HepG2 (cell line): ENCODE data around the gene VIPR1. TPM values are rescaled to one million over a fixed set of nuclear protein-coding genes. Genes with fewer than 3 reads are reported as not detected.

ENCODE experiments used
- ATAC-seq: fragments of 200-7000 bp; cut with Tn5 transposase; 3 replicates; pipeline ENCODE4 v1.9.1; 2020; ENCODE audit warnings: mild to moderate bottlenecking, moderate library complexity
- BruUV-seq: library from RNA; stranded (reverse); fragments of 400-500 nt; replicated peaks from 2 replicates; lab custom pipeline; 2021; lab: Mats Ljungman, UMichigan
- CTCF ChIA-PET: fragments of 300-600 bp; formaldehyde crosslinking; extraction: SDS; loops from one replicate; lab custom pipeline; 2021; ENCODE audit warnings: low total read pairs, inconsistent platforms, low intra/inter-chr PET ratio; lab: Yijun Ruan, JAX
- POLR2A ChIA-PET: fragments of 350-600 bp; sonication (Branson Sonifier 250); formaldehyde crosslinking; loops from one replicate; lab custom pipeline; 2020; ENCODE audit warnings: antibody characterized with exemption, inconsistent platforms; lab: Yijun Ruan, JAX
- DNase-seq: peaks from one replicate; pipeline ENCODE4 v3.0.0-alpha.2; 2015; ENCODE audit warnings: low spot score
- FAIRE-seq: peaks from 3 replicates; lab custom pipeline; 2011; peaks lifted over from hg19 to GRCh38; lab: Jason Lieb, UNC
- H2AFZ ChIP-seq: one replicate; pipeline ENCODE4 v1.6.1; 2011; ENCODE audit warnings: low read length, inconsistent platforms
- H3K27ac ChIP-seq: fragments of 300-600 bp; 3 replicates; pipeline ENCODE4 v1.8.0; 2011; ENCODE audit warnings: mixed run types, mild to moderate bottlenecking, mixed read lengths, low read length, inconsistent platforms; ENCODE audit not compliant: insufficient read depth; ENCODE audit errors: extremely low read length
- H3K27me3 ChIP-seq, 2 experiments: fragments of 200-600 bp in 1 of 2; 2 replicates in 1 of 2; 3 replicates in 1 of 2; pipeline versions ENCODE4 v1.6.0 to v1.8.0; 2011; ENCODE audit warnings: low read length in 2 of 2, mild to moderate bottlenecking in 2 of 2, moderate library complexity in 2 of 2, inconsistent platforms in 1 of 2; ENCODE audit not compliant: insufficient read depth in 2 of 2, control insufficient read depth in 1 of 2
- H3K36me3 ChIP-seq, 2 experiments: fragments of 200-600 bp in 1 of 2; replicated peaks in 1 of 2; 2 replicates in 1 of 2; 3 replicates in 1 of 2; pipeline versions ENCODE4 v1.5.1 to v1.8.0; 2011; ENCODE audit warnings: low read length in 2 of 2, inconsistent platforms in 1 of 2; ENCODE audit not compliant: insufficient read depth in 2 of 2, control insufficient read depth in 1 of 2
- H3K4me1 ChIP-seq: 2 replicates; pipeline ENCODE4 v1.5.1; 2012; ENCODE audit warnings: low read length, inconsistent platforms; ENCODE audit not compliant: insufficient read depth
- H3K4me2 ChIP-seq: 2 replicates; pipeline ENCODE4 v1.6.0; 2011; ENCODE audit warnings: low read depth, low read length, inconsistent platforms
- H3K4me3 ChIP-seq, 3 experiments: fragments of 200-600 bp in 1 of 3; sonication (generic), shearing (Covaris generic) in 1 of 3; replicated peaks in 1 of 3; 2 replicates each; pipeline ENCODE4 v1.5.1; 2011 to 2016; ENCODE audit warnings: low read length in 3 of 3, inconsistent platforms in 2 of 3, low read depth in 2 of 3, mild to moderate bottlenecking in 2 of 3, control low read depth in 1 of 3, mixed read lengths in 1 of 3; ENCODE audit not compliant: insufficient read depth in 1 of 3
- H3K79me2 ChIP-seq: one replicate; pipeline ENCODE4 v1.6.1; 2011; ENCODE audit warnings: low read length, inconsistent platforms; ENCODE audit not compliant: insufficient read depth
- H3K9ac ChIP-seq: 2 replicates; pipeline ENCODE4 v1.6.0; 2011; ENCODE audit warnings: mild to moderate bottlenecking, low read depth, low read length, inconsistent platforms; ENCODE audit not compliant: insufficient read depth
- H3K9me3 ChIP-seq: 2 replicates; pipeline ENCODE4 v1.5.1; 2012; ENCODE audit warnings: mild to moderate bottlenecking, low read length
- H4K20me1 ChIP-seq: 2 replicates; pipeline ENCODE4 v1.6.0; 2011; ENCODE audit warnings: inconsistent platforms, mild to moderate bottlenecking, low read length, moderate library complexity; ENCODE audit not compliant: insufficient read depth
- AKAP8 ChIP-seq: sonication (generic); formaldehyde crosslinking; IDR thresholded peaks from 2 replicates; pipeline ENCODE4 v1.5.1; 2020; ENCODE audit warnings: mild to moderate bottlenecking, missing genetic modification reagents
- ARID2 ChIP-seq: sonication (generic); formaldehyde crosslinking; IDR thresholded peaks from 2 replicates; pipeline ENCODE4 v1.8.1; 2022; ENCODE audit warnings: mild to moderate bottlenecking, missing genetic modification reagents, borderline replicate concordance
- BHLHE40 ChIP-seq: IDR thresholded peaks from 2 replicates; pipeline ENCODE4 v1.6.1; 2011; ENCODE audit warnings: low read length, improper control_type of control experiment
- GPN1 ChIP-seq: sonication (generic); formaldehyde crosslinking; IDR thresholded peaks from 2 replicates; pipeline ENCODE4 v1.5.1; 2020; ENCODE audit warnings: missing genetic modification reagents, borderline replicate concordance
- ISL2 ChIP-seq: sonication (generic); formaldehyde crosslinking; IDR thresholded peaks from 2 replicates; pipeline ENCODE4 v1.5.0; 2020; ENCODE audit warnings: missing genetic modification reagents
- RFX5 ChIP-seq: IDR thresholded peaks from 2 replicates; pipeline ENCODE4 v1.6.1; 2011; ENCODE audit warnings: low read depth, low read length, improper control_type of control experiment
- ZEB1 ChIP-seq: IDR thresholded peaks from 2 replicates; pipeline ENCODE4 v1.6.1; 2012; ENCODE audit warnings: mild to moderate bottlenecking, low read depth, inconsistent platforms; ENCODE audit not compliant: insufficient replicate concordance
- ZNF329 ChIP-seq: sonication (generic); formaldehyde crosslinking; IDR thresholded peaks from 2 replicates; pipeline ENCODE4 v1.9.0; 2021; ENCODE audit warnings: low read depth, mild to moderate bottlenecking, missing genetic modification reagents
- ZNF567 ChIP-seq: sonication (generic); formaldehyde crosslinking; IDR thresholded peaks from 2 replicates; pipeline ENCODE4 v1.8.1; 2023; ENCODE audit warnings: mild to moderate bottlenecking, missing genetic modification reagents, borderline replicate concordance
- ZNF7 ChIP-seq: IDR thresholded peaks from 2 replicates; pipeline ENCODE4 v1.6.1; 2016; ENCODE audit warnings: missing biosample characterization, missing genetic modification reagents
- ZNF724P ChIP-seq: sonication (generic); formaldehyde crosslinking; IDR thresholded peaks from 2 replicates; pipeline ENCODE4 v1.8.0; 2022; ENCODE audit warnings: missing genetic modification reagents, borderline replicate concordance
- ZNF781 ChIP-seq: sonication (generic); formaldehyde crosslinking; IDR thresholded peaks from 2 replicates; pipeline ENCODE4 v1.5.1; 2020; ENCODE audit warnings: borderline replicate concordance, mild to moderate bottlenecking, missing genetic modification reagents; ENCODE audit errors: not compliant biosample characterization
- WGBS: methylation state at CpG from one replicate; pipeline ENCODE4 v1.1.6; 2017; ENCODE audit warnings: low lambda C conversion rate; 5-methylcytosine and 5-hydroxymethylcytosine counted together
- in situ Hi-C: cut with HindIII; loops from 2 replicates; pipeline ENCODE4 v1.10.0; 2017; ENCODE audit warnings: low pct_unique_long_range_greater_than_20kb; ENCODE audit not compliant: extremely low pct_ligation_motif_present
- intact Hi-C: fragments of 100-400 bp; cut with micrococcal nuclease; formaldehyde crosslinking; loops from one replicate; pipeline ENCODE4 v1.10.0; 2022; ENCODE audit not compliant: unreplicated experiment
- polyA plus RNA-seq, 8 experiments: library from polyadenylated mRNA; depleted of rRNA in 3 of 8; stranded (reverse) in 7 of 8; unstranded in 1 of 8; fragments of >200 nt; fragmentation: Illumina TruSeq in 4 of 8; extraction: Trizol in 4 of 8; gene quantifications; 2 replicates each; pipeline versions ENCODE4 v1.2.1 to v1.2.3, GENCODE V29; 2011 to 2016; ENCODE audit warnings: low read depth in 4 of 8, missing spikeins in 1 of 8, mixed read lengths in 1 of 8; ENCODE audit not compliant: insufficient read depth in 1 of 8
- total RNA-seq, 5 experiments: library from RNA; depleted of rRNA; stranded (reverse); fragments of >200 nt; fragmentation: Illumina TruSeq; extraction: Trizol; gene quantifications; 2 replicates each; pipeline ENCODE4 v1.2.3, GENCODE V29; 2016; ENCODE audit warnings: low read depth in 1 of 5
- TF ChIP-seq, protein P1 (sequence below): sonication (generic); formaldehyde crosslinking; IDR thresholded peaks from 2 replicates; pipeline ENCODE4 v1.4.0; 2020; ENCODE audit warnings: missing genetic modification reagents, borderline replicate concordance
- TF ChIP-seq, protein P2 (sequence below): sonication (generic); formaldehyde crosslinking; IDR thresholded peaks from 2 replicates; pipeline ENCODE4 v1.4.0; 2020; ENCODE audit warnings: mild to moderate bottlenecking, low read depth, missing genetic modification reagents
- TF ChIP-seq, protein P3 (sequence below): sonication (generic); formaldehyde crosslinking; IDR thresholded peaks from 2 replicates; pipeline ENCODE4 v1.5.1; 2020; ENCODE audit warnings: mild to moderate bottlenecking, missing genetic modification reagents, moderate library complexity

VIPR1 gene
- total and polyA plus RNA-seq, 2 of the 13 experiments (the other 11 are each of a cell fraction or from before 2014, with no cell fraction given) = 0.04 to 0.11 TPM

DNA sequence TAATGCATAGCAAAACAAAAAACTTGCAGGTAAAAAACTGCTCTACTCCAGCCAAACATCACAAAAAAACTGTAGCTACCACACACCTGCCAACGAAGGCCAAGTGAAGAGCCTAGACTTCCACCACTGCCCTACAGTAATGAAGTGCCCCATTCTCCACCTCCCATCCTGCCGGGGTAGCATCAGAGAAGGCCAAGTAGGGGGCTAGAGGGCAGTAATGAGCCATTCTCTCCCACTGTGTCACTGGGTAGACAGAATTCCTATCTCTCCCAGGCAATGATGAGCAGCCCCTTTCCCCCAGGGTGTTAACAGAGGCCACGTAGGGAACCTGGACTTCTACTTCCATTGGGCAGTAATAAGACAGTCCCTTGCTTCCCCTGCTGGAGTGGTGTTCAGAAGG, 69.8 kb downstream of the VIPR1 start:
- intact Hi-C loops = loop anchor here (1.0 to 2.0 kb wide), 3 partner anchors 29 to 172 kb away; partner anchors contain the start of gene NKTR
- in situ Hi-C loops = no loop called here
- Histone ChIP-seq H3K4me3 (no peak overlapping the region), H4K20me1 (no peaks in the 10 kb centered on the region), H3K79me2 (peaks cover 18% of the 10 kb centered on the region), H3K9me3 (no peaks in the 10 kb centered on the region), H2AFZ (no peak overlapping the region), H3K4me1 (no peaks in the 10 kb centered on the region), H3K27me3 (no peaks in the 10 kb centered on the region), H3K27ac (no peak overlapping the region), H3K36me3 (peaks cover 3 to 25% of the 10 kb centered on the region in 2 experiments; a peak in 4 of 5 replicates), H3K4me2 (no peak overlapping the region), H3K9ac (no peak overlapping the region)
- DNase-seq (peak; percentile 62), FAIRE-seq (peak; percentile 80), ATAC-seq (peak; percentile 100)
- 53% methylated on average over 3 of the region's 3 CpGs for WGBS
- no TSS peak for BruUV-seq
- POLR2A ChIA-PET = no interaction called here
- CTCF ChIA-PET = interaction anchor here (0.7 to 1.9 kb wide), 2 partner anchors 71 to 172 kb away, joined by 3 to 9 read pairs; no protein-coding TSS in a partner anchor
- no peak for TF ChIP-seq AKAP8 (CRISPR knock-in tag)
- TF ChIP-seq ZNF7 (CRISPR knock-in tag) = no peak
- no peak for TF ChIP-seq RFX5
- no peak for TF ChIP-seq ISL2 (CRISPR knock-in tag)
- TF ChIP-seq GPN1 = no peak
- no peak for TF ChIP-seq ZNF329
- TF ChIP-seq, protein P1, sequence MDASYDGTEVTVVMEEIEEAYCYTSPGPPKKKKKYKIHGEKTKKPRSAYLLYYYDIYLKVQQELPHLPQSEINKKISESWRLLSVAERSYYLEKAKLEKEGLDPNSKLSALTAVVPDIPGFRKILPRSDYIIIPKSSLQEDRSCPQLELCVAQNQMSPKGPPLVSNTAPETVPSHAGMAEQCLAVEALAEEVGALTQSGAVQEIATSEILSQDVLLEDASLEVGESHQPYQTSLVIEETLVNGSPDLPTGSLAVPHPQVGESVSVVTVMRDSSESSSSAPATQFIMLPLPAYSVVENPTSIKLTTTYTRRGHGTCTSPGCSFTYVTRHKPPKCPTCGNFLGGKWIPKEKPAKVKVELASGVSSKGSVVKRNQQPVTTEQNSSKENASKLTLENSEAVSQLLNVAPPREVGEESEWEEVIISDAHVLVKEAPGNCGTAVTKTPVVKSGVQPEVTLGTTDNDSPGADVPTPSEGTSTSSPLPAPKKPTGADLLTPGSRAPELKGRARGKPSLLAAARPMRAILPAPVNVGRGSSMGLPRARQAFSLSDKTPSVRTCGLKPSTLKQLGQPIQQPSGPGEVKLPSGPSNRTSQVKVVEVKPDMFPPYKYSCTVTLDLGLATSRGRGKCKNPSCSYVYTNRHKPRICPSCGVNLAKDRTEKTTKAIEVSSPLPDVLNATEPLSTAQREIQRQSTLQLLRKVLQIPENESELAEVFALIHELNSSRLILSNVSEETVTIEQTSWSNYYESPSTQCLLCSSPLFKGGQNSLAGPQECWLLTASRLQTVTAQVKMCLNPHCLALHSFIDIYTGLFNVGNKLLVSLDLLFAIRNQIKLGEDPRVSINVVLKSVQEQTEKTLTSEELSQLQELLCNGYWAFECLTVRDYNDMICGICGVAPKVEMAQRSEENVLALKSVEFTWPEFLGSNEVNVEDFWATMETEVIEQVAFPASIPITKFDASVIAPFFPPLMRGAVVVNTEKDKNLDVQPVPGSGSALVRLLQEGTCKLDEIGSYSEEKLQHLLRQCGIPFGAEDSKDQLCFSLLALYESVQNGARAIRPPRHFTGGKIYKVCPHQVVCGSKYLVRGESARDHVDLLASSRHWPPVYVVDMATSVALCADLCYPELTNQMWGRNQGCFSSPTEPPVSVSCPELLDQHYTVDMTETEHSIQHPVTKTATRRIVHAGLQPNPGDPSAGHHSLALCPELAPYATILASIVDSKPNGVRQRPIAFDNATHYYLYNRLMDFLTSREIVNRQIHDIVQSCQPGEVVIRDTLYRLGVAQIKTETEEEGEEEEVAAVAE (CRISPR knock-in tag) = no peak
- TF ChIP-seq ARID2 = no peak
- TF ChIP-seq ZNF781 (CRISPR knock-in tag) = no peak
- no peak for TF ChIP-seq ZNF567 (CRISPR knock-in tag)
- TF ChIP-seq, protein P2, sequence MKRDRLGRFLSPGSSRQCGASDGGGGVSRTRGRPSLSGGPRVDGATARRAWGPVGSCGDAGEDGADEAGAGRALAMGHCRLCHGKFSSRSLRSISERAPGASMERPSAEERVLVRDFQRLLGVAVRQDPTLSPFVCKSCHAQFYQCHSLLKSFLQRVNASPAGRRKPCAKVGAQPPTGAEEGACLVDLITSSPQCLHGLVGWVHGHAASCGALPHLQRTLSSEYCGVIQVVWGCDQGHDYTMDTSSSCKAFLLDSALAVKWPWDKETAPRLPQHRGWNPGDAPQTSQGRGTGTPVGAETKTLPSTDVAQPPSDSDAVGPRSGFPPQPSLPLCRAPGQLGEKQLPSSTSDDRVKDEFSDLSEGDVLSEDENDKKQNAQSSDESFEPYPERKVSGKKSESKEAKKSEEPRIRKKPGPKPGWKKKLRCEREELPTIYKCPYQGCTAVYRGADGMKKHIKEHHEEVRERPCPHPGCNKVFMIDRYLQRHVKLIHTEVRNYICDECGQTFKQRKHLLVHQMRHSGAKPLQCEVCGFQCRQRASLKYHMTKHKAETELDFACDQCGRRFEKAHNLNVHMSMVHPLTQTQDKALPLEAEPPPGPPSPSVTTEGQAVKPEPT (CRISPR knock-in tag) = no peak
- TF ChIP-seq, protein P3, sequence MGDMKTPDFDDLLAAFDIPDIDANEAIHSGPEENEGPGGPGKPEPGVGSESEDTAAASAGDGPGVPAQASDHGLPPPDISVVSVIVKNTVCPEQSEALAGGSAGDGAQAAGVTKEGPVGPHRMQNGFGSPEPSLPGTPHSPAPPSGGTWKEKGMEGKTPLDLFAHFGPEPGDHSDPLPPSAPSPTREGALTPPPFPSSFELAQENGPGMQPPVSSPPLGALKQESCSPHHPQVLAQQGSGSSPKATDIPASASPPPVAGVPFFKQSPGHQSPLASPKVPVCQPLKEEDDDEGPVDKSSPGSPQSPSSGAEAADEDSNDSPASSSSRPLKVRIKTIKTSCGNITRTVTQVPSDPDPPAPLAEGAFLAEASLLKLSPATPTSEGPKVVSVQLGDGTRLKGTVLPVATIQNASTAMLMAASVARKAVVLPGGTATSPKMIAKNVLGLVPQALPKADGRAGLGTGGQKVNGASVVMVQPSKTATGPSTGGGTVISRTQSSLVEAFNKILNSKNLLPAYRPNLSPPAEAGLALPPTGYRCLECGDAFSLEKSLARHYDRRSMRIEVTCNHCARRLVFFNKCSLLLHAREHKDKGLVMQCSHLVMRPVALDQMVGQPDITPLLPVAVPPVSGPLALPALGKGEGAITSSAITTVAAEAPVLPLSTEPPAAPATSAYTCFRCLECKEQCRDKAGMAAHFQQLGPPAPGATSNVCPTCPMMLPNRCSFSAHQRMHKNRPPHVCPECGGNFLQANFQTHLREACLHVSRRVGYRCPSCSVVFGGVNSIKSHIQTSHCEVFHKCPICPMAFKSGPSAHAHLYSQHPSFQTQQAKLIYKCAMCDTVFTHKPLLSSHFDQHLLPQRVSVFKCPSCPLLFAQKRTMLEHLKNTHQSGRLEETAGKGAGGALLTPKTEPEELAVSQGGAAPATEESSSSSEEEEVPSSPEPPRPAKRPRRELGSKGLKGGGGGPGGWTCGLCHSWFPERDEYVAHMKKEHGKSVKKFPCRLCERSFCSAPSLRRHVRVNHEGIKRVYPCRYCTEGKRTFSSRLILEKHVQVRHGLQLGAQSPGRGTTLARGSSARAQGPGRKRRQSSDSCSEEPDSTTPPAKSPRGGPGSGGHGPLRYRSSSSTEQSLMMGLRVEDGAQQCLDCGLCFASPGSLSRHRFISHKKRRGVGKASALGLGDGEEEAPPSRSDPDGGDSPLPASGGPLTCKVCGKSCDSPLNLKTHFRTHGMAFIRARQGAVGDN (CRISPR knock-in tag) = no peak
- no peak for TF ChIP-seq ZEB1
- TF ChIP-seq BHLHE40 = no peak
- no peak for TF ChIP-seq ZNF724P (CRISPR knock-in tag)
